Neural cell (in vitro differentiated cells): ENCODE measurements around the gene THG1L. TPM values are rescaled to one million over a fixed set of nuclear protein-coding genes. Genes with fewer than 3 reads are reported as not detected.

Experiments used
- H2AFZ ChIP-seq: fragments of 200-600, 300-800 bp; sonication (generic), shearing (Covaris generic); 2 replicates; pipeline ENCODE4 v1.6.0; 2014; ENCODE audit warnings: low read depth, mild to moderate bottlenecking, antibody characterized with exemption, low read length, moderate library complexity
- H3F3A ChIP-seq: fragments of 200-600 bp; shearing (Covaris generic); 2 replicates; pipeline ENCODE4 v1.6.1; 2016; ENCODE audit warnings: mild to moderate bottlenecking, moderate library complexity, mixed read lengths, antibody characterized with exemption, low read length; ENCODE audit not compliant: insufficient read depth, poor library complexity, severe bottlenecking
- H3K27ac ChIP-seq: fragments of 200-600, 300-800 bp; sonication (generic), shearing (Covaris generic); 2 replicates; pipeline ENCODE4 v1.5.1; 2014; ENCODE audit warnings: mild to moderate bottlenecking, low read length, moderate library complexity
- H3K27me3 ChIP-seq: fragments of 300-800, 200-600 bp; sonication (generic), shearing (Covaris generic); 2 replicates; pipeline ENCODE4 v1.6.0; 2014; ENCODE audit warnings: mild to moderate bottlenecking, low read depth, low read length, moderate library complexity; ENCODE audit not compliant: insufficient read depth
- H3K36me3 ChIP-seq: fragments of 300-800, 200-600 bp; sonication (generic), shearing (Covaris generic); 2 replicates; pipeline ENCODE4 v1.5.1; 2014; ENCODE audit warnings: mild to moderate bottlenecking, antibody characterized with exemption, low read length, moderate library complexity; ENCODE audit not compliant: insufficient read depth
- H3K4me2 ChIP-seq: fragments of 300-800, 200-600 bp; sonication (generic), shearing (Covaris generic); 2 replicates; pipeline ENCODE4 v1.6.0; 2014; ENCODE audit warnings: mild to moderate bottlenecking, low read length
- H3K4me3 ChIP-seq: fragments of 300-800, 200-600 bp; sonication (generic), shearing (Covaris generic); 2 replicates; pipeline ENCODE4 v1.5.1; 2014; ENCODE audit warnings: mild to moderate bottlenecking, low read length, moderate library complexity
- H3K79me2 ChIP-seq: fragments of 200-600 bp; shearing (Covaris generic); replicated peaks from 2 replicates; pipeline ENCODE4 v1.6.0; 2014; ENCODE audit warnings: mild to moderate bottlenecking, low read length, moderate library complexity; ENCODE audit not compliant: insufficient read depth
- H3K9ac ChIP-seq: fragments of 300-800, 200-600 bp; sonication (generic), shearing (Covaris generic); 2 replicates; pipeline ENCODE4 v1.6.1; 2016; ENCODE audit warnings: mild to moderate bottlenecking, low read length, mixed read lengths
- H3K9me2 ChIP-seq: fragments of 200-600 bp; shearing (Covaris generic); 2 replicates; pipeline ENCODE4 v1.6.1; 2016; ENCODE audit warnings: mild to moderate bottlenecking, low read length, mixed read lengths; ENCODE audit not compliant: insufficient read depth
- H3K9me3 ChIP-seq: fragments of 200-600, 300-800 bp; sonication (generic), shearing (Covaris generic); 2 replicates; pipeline ENCODE4 v1.6.1; 2016; ENCODE audit warnings: mild to moderate bottlenecking, mixed run types, low read length, moderate library complexity, mixed read lengths
- H4K20me1 ChIP-seq: fragments of 200-600 bp; shearing (Covaris generic); 2 replicates; pipeline ENCODE4 v1.6.1; 2016; ENCODE audit warnings: mild to moderate bottlenecking, mixed run types; ENCODE audit not compliant: insufficient read depth
- CTCF ChIP-seq: fragments of 450-650 bp; IDR thresholded peaks from 2 replicates; pipeline ENCODE4 v1.5.1; 2014; ENCODE audit warnings: antibody characterized with exemption, mild to moderate bottlenecking, moderate library complexity; ENCODE audit not compliant: poor library complexity, severe bottlenecking
- EP300 ChIP-seq: fragments of 450-650 bp; conservative IDR thresholded peaks from 2 replicates; pipeline ENCODE4 v1.6.1; 2014; ENCODE audit warnings: antibody characterized with exemption, mild to moderate bottlenecking, moderate library complexity; ENCODE audit not compliant: poor library complexity, severe bottlenecking
- EZH2 ChIP-seq: fragments of 200-600, 300-800 bp; shearing (Covaris generic), sonication (generic); IDR thresholded peaks from 2 replicates; pipeline ENCODE4 v1.6.1; 2014; ENCODE audit warnings: antibody characterized with exemption, low read length, borderline replicate concordance, mild to moderate bottlenecking; ENCODE audit not compliant: insufficient read depth, poor library complexity, severe bottlenecking
- MXI1 ChIP-seq: fragments of 450-650 bp; conservative IDR thresholded peaks from 2 replicates; pipeline ENCODE4 v1.6.1; 2014; ENCODE audit warnings: antibody characterized with exemption, mild to moderate bottlenecking; ENCODE audit not compliant: poor library complexity, severe bottlenecking
- POLR2AphosphoS5 ChIP-seq: IDR thresholded peaks from 2 replicates; pipeline ENCODE4 v1.6.1; 2012
- RAD21 ChIP-seq: fragments of 450-650 bp; conservative IDR thresholded peaks from 2 replicates; pipeline ENCODE4 v1.6.1; 2014; ENCODE audit warnings: antibody characterized with exemption, mild to moderate bottlenecking, moderate library complexity
- REST ChIP-seq: IDR thresholded peaks from 2 replicates; pipeline ENCODE4 v1.6.1; 2012; ENCODE audit warnings: borderline replicate concordance
- SMC3 ChIP-seq: fragments of 450-650 bp; conservative IDR thresholded peaks from 2 replicates; pipeline ENCODE4 v1.6.1; 2014; ENCODE audit warnings: antibody characterized with exemption, mild to moderate bottlenecking, moderate library complexity; ENCODE audit not compliant: poor library complexity
- TAF1 ChIP-seq: IDR thresholded peaks from 2 replicates; pipeline ENCODE4 v1.6.1; 2012; ENCODE audit warnings: low read depth
- polyA plus RNA-seq: library from polyadenylated mRNA; depleted of rRNA; stranded (reverse); fragments of >200 nt; gene quantifications from 2 replicates; pipeline ENCODE4 v1.2.3, GENCODE V29; 2014

Gene THG1L
- polyA plus RNA-seq, 1 donor from 2014 or later, result 11.9 TPM

GRCh38 chr5:157766442-157766841 lies 35.2 kb downstream of the THG1L start:
- no peaks in the 10 kb centered on the region for H3K9me2 ChIP-seq
- H3K79me2 ChIP-seq, result no peaks in the 10 kb centered on the region
- H3K27ac ChIP-seq, result no peak overlapping the region
- H3K36me3 ChIP-seq, result no peaks in the 10 kb centered on the region
- H3K9me3 ChIP-seq, result no peaks in the 10 kb centered on the region
- no peak overlapping the region for H3K9ac ChIP-seq
- no peak overlapping the region for H3K4me2 ChIP-seq
- H3K4me3 ChIP-seq, result no peak overlapping the region
- TF ChIP-seq CTCF, result no peak
- no peak for TF ChIP-seq RAD21
- no peak for TF ChIP-seq POLR2AphosphoS5
- TF ChIP-seq MXI1, result no peak
- TF ChIP-seq EZH2, result no peak
- no peaks in the 10 kb centered on the region for H4K20me1 ChIP-seq
- H3K27me3 ChIP-seq, result no peaks in the 10 kb centered on the region
- no peak overlapping the region for H2AFZ ChIP-seq
- H3F3A ChIP-seq, result peaks cover 3% of the 10 kb centered on the region

- TF ChIP-seq POLR2AphosphoS5 (no peak), MXI1 (no peak), EP300 (no peak), EZH2 (no peak), RAD21 (no peak), TAF1 (no peak), SMC3 (no peak), REST (no peak), CTCF (no peak)
- Histone ChIP-seq H3K27ac (no peak overlapping the region), H3K36me3 (no peaks in the 10 kb centered on the region), H3K9ac (no peak overlapping the region), H3K4me2 (no peak overlapping the region), H3K9me3 (no peaks in the 10 kb centered on the region), H3F3A (no peaks in the 10 kb centered on the region), H3K27me3 (no peaks in the 10 kb centered on the region), H3K9me2 (no peaks in the 10 kb centered on the region), H4K20me1 (no peaks in the 10 kb centered on the region), H3K79me2 (no peaks in the 10 kb centered on the region), H3K4me3 (no peak overlapping the region), H2AFZ (no peak overlapping the region)
Measured at GRCh38 chr5:157766902-157767301, 35.7 kb downstream of the THG1L start.
